ENCODE measurements around the gene ETV2.

ETV2 gene

GRCh38 chr19:35636651-35637050 lies 4.9 kb upstream of the ETV2 start:
- H3K27ac ChIP-seq (replicated peaks) = no peak overlapping the region
- TF ChIP-seq GABPA (IDR thresholded peaks at IDR 0.05; ENCODE audit: low read depth) (no peak), REST (IDR thresholded peaks at IDR 0.05; ENCODE audit: insufficient replicate concordance, low read depth) (no peak), CTCF (IDR thresholded peaks at IDR 0.05; ENCODE audit: insufficient read depth, low read length) (no peak), SPI1 (IDR thresholded peaks at IDR 0.05; ENCODE audit: borderline replicate concordance, low read depth) (no peak), POLR2AphosphoS5 (IDR thresholded peaks at IDR 0.05; ENCODE audit: low read depth) (no peak)
- DNase-seq (ENCODE audit: low read depth in 1 of 2, low spot score in 1 of 2) = no peak
- no peaks in the 10 kb centered on the region for H3K27me3 ChIP-seq (ENCODE audit: insufficient read depth, poor library complexity, severe bottlenecking)
- H3K4me3 ChIP-seq (replicated peaks; ENCODE audit: insufficient read depth, low read length) = no peak overlapping the region

- TF ChIP-seq CTCF (IDR thresholded peaks at IDR 0.05; ENCODE audit: insufficient read depth, low read length) = no peak
- TF ChIP-seq REST (IDR thresholded peaks at IDR 0.05; ENCODE audit: insufficient replicate concordance, low read depth) = no peak
- TF ChIP-seq GABPA (IDR thresholded peaks at IDR 0.05; ENCODE audit: low read depth) = no peak
- TF ChIP-seq POLR2AphosphoS5 (IDR thresholded peaks at IDR 0.05; ENCODE audit: low read depth) = no peak
- TF ChIP-seq SPI1 (IDR thresholded peaks at IDR 0.05; ENCODE audit: borderline replicate concordance, low read depth) = no peak
- no peak overlapping the region for H3K27ac ChIP-seq (replicated peaks)
- no peaks in the 10 kb centered on the region for H3K27me3 ChIP-seq (ENCODE audit: insufficient read depth, poor library complexity, severe bottlenecking)
- DNase-seq (ENCODE audit: low read depth in 1 of 2, low spot score in 1 of 2) = no peak
- H3K4me3 ChIP-seq (replicated peaks; ENCODE audit: insufficient read depth, low read length) = no peak overlapping the region
Observed at GRCh38 chr19:35637165-35637564, 4.4 kb upstream of the ETV2 start.

- TF ChIP-seq POLR2AphosphoS5 (IDR thresholded peaks at IDR 0.05; ENCODE audit: low read depth) = no peak
- TF ChIP-seq GABPA (IDR thresholded peaks at IDR 0.05; ENCODE audit: low read depth) = no peak
- no peak for TF ChIP-seq REST (IDR thresholded peaks at IDR 0.05; ENCODE audit: insufficient replicate concordance, low read depth)
- TF ChIP-seq CTCF (IDR thresholded peaks at IDR 0.05; ENCODE audit: insufficient read depth, low read length) = no peak
- TF ChIP-seq SPI1 (IDR thresholded peaks at IDR 0.05; ENCODE audit: borderline replicate concordance, low read depth) = no peak
Observed at GRCh38 chr19:35639321-35639639, 2.3 kb upstream of the ETV2 start.

More at GRCh38 chr19:35639321-35639639, 2.3 kb upstream of the ETV2 start:
- Histone ChIP-seq H3K27ac (replicated peaks) (no peak overlapping the region), H3K27me3 (ENCODE audit: insufficient read depth, poor library complexity, severe bottlenecking) (no peaks in the 10 kb centered on the region), H3K4me3 (replicated peaks; ENCODE audit: insufficient read depth, low read length) (no peak overlapping the region)
- DNase-seq (ENCODE audit: low read depth in 1 of 2, low spot score in 1 of 2) = no peak
